ENCODE data around the gene RIC3.

Gene RIC3

DNA sequence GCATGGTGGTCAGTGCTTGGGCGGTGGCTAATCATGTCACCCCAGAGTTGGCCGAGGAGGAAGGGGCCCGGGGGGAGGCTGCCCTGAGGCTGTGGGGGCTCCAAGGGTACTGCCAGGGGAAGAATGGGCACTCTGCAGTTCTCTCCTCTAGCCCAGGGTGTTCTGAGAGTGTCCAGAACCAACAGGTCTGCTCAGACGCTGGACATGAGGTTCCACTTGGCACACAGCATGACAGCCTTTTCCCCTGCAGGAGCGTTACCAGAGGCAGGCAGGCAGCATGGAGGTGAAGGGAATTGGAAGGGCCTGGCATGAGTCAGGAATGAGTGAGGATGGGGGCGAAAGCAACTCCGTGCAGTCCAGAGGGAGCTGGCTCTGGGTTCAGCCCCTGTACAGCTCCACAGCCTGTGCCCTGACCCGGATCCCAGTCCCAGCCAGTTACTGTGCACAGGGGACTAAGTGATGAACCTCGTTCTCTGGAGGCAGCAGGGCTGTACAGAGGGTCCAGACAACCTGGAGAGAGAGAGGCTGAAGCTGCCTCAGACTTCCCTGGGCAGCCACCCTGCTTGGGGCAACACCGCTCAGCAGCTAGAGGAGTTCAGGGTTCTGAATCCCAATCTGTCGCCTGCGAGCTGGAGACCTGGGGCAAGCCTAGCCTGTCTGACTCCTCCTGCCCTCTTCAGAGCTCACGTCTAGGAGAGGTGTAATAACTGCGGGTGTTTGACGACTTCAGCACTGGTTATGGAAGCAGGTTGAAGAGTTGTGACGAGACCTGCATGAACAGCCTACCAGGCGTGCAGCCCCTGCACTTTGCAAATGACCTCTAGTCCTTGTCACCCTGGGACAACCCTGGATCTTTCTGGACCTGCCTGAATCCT, 102.6 kb downstream of the RIC3 start:
- no peak for DNase-seq

DNA sequence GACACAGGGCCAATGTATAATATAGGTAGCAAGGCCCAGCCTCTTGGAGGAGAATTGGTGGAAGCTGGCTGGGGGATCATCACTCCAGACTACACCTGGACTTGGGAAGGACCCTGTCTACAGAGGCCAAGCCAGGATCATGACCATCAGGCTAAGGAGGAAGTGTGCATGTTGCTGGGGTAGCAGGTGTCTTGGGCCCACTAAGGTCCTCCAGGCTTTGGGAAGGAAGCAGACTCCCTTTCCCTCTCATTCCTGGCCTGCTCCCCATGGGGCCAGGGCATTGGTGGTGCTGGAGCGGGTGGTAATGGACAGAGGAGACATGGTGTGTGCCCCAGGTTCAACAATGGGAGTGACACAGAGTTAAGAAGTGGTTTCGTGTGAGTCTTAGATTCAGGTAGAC, 103.8 kb downstream of the RIC3 start:
- no peak for DNase-seq

DNA sequence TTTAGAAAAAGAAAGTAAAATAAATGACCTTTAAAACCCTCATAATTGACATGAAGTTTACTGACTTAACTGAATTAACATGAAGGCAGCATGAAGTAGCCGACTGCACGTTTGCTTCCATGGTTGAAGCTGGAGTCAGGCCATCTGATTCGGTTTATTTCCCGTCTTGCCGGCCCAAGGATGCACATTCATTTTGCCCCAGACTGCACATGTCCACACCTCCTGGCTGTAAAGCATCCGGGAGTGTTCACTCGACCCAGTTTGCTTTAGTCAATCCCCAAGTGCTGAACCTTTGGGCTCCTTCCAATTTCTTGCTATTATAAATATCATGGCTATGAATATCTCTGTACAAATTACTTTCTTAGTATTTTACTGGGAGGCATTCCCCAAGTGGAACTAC, 105.5 kb downstream of the RIC3 start:
- no peak for DNase-seq

DNA sequence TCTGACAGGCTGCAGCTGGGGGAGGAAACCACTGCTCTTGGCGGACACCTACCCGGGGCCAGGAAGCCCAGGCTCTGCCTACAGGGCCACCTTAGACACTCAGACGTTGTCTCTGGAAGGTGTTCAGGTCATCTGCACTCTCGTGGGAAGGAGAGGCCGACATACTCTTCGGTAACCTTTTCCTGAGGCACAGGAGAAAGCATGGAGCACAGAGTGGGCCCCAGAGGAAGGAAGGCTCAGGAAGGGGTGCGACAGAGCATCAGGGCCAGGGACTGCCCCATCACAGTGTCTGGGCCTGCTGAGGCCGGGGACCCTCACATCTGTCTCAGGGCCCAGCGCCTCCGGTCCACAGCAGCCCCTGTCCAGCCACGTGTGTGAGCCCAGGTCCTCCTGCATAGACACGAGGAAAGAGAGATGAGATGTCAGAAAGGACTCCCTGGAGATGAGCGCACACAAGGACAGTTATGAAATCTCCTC, 106.0 kb downstream of the RIC3 start:
- DNase-seq: no peak

DNA sequence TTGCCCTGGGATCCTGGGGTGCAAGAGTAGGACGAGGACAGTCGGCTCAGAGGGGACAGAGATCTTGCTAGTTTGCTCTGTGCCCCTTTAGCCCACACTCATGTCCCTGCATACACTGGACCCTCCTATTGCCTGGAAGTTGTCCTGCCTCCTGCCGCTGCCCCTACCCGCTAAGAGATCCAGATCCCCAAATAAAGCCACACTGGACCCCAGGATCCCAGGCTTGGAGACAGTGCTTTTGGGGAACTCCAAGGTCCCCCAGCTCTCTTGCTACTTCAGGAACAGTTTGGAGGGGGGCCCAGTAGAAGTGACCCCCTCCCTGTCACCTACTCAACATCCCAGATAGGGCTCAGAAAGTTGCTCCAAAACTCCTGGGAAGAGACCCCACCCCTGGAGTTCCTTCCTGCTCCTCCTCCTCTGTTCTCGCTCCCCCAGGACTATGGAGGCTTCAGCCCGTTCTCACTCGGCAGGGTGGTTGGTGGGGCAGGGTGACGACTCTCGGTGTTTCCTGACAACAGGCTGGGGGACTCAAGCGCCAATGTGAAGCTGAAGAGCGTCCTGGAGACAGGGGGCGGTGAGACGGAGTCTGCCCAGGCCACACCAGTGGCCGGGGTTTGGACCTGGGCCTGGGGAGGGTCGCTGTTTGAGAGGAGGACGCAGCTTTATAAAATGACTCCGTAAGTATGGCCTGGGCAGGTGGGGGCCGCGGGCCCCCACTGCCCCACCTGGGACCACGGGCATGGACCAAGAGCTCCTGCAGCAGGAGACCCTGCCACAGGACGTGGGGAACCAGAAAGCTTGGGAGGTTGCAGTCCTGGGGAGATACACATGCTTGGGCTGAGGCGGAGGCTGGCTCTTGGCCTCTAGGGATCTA, 107.0 kb downstream of the RIC3 start:
- DNase-seq: no peak

DNA sequence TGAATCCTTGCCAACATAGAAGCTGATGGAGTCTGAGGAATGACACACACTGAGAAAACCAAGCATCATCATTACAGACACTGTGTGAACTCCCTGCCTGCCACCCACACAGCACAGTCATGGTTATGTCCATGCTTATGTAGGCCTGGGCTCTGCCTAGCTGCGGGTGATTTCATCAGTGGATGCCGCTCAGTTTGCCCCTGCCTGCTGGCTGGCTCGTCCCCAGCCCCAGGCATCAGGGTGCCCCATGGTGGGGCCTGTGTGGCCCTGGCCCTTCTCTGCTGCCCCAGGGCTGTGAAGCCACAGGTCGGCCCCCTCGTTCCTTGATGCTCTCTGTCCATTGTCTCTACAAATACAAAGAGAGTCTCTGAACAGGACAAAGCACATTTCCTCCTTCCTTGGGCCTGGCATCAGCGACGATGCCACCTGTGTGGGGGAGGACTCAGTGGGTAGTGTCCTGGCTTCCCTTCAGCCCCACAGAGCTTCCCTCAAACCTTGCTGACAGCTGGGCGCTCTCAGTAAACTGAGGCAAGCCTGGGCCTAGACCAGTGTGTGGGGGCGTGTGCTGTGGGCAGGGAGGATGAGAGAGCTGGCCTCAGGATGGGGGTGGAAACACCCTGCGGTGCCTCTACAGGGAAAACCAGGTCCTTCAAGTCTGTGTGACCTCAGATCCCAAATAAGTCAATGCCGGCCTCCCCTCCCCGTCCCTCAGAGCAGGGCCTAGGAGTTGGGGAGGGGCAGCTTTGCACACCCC, 107.8 kb downstream of the RIC3 start:
- DNase-seq: no peak

DNA sequence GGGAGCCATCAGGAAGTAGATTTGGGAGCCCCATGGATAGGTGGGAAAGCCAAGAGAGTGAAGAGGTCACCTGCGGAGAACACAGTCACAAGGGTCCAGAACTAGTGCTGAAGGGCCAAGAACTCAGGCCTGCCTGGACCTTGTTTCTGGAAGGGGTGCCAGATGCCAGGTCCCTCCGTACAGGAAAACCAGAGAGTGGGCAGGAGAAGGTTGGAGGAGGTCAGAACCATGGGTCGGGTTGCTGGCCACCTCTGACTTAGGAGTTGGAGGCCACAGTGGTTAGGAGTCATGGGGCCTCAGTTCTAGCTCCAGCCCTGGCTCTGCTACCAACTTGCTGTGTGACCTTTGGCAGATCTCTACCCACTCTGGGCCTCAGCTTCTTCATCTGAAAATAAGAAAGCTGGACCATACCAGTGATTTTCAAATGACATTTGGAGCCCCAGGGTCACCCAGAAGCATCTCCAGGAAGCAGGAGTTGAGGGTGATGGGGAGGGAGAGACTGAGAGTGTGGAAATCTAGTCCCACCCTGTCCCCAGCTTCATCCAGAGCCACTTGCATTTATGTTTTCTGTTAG, 108.6 kb downstream of the RIC3 start:
- DNase-seq: no peak

DNA sequence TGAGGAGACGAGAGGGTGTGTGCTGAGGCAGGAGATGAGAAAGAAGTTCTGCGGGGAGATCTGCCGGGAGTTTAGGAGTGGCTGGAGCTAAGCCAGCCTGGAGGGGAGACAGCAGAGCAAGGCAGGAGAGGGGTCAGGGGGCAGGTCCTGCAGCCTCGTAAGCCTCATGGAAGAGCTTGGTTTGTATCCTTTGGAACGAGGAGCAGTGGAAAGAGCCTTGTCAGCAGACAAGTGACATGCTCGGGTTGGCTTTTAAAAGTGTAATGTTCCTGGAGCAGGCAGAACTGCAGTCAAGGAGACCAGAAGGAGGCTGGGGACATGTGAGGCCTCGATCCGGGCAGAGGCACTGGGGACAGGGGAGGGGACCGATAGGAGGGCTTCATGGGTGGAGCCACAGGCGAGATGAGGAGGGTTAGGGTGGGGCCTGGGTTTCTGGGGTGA, 109.2 kb downstream of the RIC3 start:
- DNase-seq: no peak

DNA sequence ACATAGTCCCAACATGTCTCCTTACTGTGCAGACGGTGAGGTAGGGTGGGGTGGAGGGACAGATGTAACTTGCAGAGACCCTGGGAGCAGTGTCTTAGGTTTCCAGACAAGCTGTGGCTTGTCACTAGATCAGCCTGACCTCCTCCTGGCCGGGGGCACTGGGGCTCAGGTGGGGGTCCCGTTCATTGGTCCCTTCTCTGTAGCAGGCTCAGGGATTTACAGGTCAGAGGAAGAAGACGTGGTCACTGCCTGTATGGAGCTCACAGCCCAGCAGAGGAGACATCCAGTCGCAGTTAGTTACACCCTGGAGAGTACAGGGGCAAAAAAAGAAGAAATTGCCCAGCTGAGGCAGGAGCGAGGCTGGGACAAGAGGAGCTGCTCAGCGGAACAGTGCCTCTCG, 109.8 kb downstream of the RIC3 start:
- no peak for DNase-seq

DNA sequence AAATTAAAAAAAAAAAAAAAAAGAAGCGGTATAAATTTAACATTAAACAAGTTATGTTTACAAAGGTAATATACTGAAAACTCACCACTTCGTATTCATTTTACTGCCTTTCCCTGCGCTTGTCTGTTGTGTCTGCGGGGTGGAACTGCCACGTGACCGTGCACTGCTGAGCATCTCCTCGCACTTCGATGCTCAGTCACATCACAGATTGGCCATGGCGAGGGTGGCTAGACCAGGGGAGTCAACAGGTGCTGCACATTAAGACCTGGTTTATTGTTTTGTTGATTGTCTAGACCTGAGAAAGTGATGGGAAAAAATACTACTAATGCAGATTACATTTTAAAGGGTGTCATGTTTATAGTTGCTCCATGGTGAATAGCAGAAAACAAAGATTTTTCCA, 110.6 kb downstream of the RIC3 start:
- DNase-seq: no peak

DNA sequence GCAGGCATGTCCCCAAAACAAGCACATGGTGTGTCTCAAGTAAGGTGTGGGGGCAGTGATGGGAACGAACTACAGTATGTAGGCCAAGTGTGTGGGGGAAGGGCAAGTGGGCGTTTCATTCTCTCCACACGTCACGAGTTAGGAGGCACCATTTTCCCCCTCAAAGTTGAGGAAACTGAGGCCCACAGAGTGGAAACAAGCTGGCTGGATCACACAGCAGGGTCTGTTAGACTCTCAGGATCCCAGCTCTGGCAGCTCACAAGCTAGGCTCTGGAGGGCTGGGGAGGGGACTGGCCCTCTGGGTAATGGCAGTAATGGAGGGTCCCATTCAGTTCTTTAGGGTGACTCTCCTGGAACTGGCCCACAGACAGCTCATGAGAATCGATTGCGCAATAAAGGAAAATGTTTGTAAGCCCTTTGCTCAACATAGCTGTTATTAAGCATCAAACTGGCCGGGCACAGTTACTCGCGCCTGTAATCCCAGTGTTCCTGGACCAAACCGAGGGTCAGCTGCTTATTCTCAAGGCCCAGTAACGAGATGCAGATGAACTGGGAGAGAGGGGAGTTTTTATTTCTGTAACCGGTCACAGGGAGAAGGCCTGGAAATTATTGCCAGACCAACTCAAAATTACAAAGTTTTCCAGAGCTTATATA, 111.9 kb downstream of the RIC3 start:
- DNase-seq: no peak
